ENCODE results near the gene WDSUB1. TPM values are rescaled to one million over a fixed set of nuclear protein-coding genes. Genes with fewer than 3 reads are reported as not detected.
A peak's percentile ranks its signal among the peaks of the same experiment; 100 is the strongest.

WDSUB1 gene
- total RNA-seq, 4 donors from 2014 or later = 3.8 to 9.4 (median 5.5) TPM

DNA sequence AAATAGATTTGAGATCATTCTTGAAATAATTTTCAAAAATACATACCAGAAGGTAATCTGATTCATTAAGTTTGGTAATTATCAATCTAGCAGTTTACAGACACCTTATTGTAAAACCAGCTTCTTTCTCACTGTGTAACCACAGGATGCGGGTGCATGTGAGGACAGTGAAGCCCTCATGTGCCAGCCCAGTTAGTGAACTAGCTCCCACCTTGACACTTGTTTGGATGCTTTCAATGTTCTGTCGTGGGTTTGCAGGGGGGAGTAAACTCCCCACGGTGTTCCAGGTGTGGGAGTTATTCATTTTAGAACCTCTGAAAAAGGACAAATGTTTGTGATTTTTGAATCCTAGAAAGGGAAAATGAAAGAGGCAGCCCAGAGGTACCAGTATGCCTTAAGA, 59.0 kb downstream of the WDSUB1 start:
- no peak overlapping the region for H3K4me3 ChIP-seq
- H3K27ac ChIP-seq = no peak overlapping the region
- no peak for TF ChIP-seq POLR2AphosphoS5 (IDR thresholded peaks at IDR 0.05)
- no peak for TF ChIP-seq EP300 (IDR thresholded peaks at IDR 0.05)
- TF ChIP-seq, protein P1, sequence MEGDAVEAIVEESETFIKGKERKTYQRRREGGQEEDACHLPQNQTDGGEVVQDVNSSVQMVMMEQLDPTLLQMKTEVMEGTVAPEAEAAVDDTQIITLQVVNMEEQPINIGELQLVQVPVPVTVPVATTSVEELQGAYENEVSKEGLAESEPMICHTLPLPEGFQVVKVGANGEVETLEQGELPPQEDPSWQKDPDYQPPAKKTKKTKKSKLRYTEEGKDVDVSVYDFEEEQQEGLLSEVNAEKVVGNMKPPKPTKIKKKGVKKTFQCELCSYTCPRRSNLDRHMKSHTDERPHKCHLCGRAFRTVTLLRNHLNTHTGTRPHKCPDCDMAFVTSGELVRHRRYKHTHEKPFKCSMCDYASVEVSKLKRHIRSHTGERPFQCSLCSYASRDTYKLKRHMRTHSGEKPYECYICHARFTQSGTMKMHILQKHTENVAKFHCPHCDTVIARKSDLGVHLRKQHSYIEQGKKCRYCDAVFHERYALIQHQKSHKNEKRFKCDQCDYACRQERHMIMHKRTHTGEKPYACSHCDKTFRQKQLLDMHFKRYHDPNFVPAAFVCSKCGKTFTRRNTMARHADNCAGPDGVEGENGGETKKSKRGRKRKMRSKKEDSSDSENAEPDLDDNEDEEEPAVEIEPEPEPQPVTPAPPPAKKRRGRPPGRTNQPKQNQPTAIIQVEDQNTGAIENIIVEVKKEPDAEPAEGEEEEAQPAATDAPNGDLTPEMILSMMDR (IDR thresholded peaks at IDR 0.05) = no peak
- no peak for TF ChIP-seq POLR2A (IDR thresholded peaks at IDR 0.05)
- no peak for DNase-seq (ENCODE audit: low spot score in 2 of 2)
- peaks cover 65% of the 10 kb centered on the region for H3K36me3 ChIP-seq
- no peaks in the 10 kb centered on the region for H3K4me1 ChIP-seq
- H3K27me3 ChIP-seq = no peaks in the 10 kb centered on the region
- 65% methylated on average over 3 of the region's 3 CpGs for WGBS
- H3K9me3 ChIP-seq = no peaks in the 10 kb centered on the region

GRCh38 chr2:159226608-159227385, 59.7 kb downstream of the WDSUB1 start:
- Histone ChIP-seq H3K36me3 (peaks cover 71% of the 10 kb centered on the region), H3K9me3 (no peaks in the 10 kb centered on the region), H3K4me1 (no peaks in the 10 kb centered on the region), H3K4me3 (no peak overlapping the region), H3K27me3 (no peaks in the 10 kb centered on the region), H3K27ac (no peak overlapping the region)
- no peak for TF ChIP-seq POLR2A (IDR thresholded peaks at IDR 0.05)
- TF ChIP-seq POLR2AphosphoS5 (IDR thresholded peaks at IDR 0.05) = no peak
- no peak for DNase-seq (ENCODE audit: low spot score in 2 of 2)

GRCh38 chr2:159226059-159226461, 60.4 kb downstream of the WDSUB1 start:
- TF ChIP-seq POLR2AphosphoS5 (IDR thresholded peaks at IDR 0.05) (no peak), POLR2A (IDR thresholded peaks at IDR 0.05) (no peak), EP300 (IDR thresholded peaks at IDR 0.05) (no peak)
- TF ChIP-seq, protein P1 (IDR thresholded peaks at IDR 0.05) = no peak
- Histone ChIP-seq H3K27me3 (no peaks in the 10 kb centered on the region), H3K36me3 (peaks cover 71% of the 10 kb centered on the region), H3K4me3 (no peak overlapping the region), H3K4me1 (no peaks in the 10 kb centered on the region), H3K27ac (peak overlapping the region; percentile 10), H3K9me3 (no peaks in the 10 kb centered on the region)
- WGBS = 56% methylated on average over 5 of the region's 5 CpGs
- no peak for DNase-seq (ENCODE audit: low spot score in 2 of 2)

DNA sequence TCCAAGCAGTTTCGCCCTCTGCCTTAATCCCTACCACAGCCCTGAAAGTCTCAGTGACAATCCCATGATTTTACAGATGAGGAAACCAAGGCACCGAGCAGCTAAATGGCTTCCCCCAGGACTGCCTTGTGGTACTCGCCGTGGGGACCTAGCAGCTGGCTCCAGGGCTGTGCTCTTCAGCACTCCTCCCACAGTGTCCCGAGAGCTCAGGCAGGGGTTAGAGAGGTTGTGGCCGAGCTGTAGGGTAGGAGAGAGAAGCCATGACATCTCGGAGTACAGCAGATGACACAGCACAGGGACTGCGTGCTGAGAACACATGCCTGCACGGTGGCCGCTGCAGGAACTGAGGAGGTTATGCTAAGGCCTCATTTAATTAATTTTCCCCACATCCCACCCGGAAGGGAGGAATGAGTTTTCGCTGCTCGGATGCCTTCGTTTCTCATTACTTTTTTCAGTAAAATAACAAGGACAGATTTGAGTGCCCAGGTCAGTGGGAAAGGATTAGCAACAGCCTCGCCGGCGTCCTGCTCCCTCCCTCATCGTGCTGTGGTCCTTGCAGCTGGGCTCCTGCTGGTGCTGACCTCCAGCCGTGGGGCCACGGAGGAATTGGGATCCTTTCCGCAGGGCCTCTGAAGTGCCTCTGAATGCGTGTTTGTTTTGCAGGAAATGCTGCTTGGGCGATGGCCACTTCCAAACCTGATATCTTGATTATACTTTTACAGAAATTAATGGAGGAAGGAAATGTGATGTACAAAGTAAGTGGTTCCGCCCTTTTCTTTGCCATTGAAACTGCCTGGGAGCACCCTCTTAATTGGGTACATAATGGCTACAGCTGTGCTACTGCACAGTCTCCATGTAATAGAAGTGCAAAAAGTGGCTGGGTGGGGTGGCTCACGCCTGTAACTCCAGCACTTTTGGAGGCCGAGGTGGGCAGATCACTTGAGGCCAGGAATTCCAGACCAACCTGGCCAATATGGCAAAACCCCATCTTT, 61.2 kb downstream of the WDSUB1 start:
- Histone ChIP-seq H3K4me1 (no peaks in the 10 kb centered on the region), H3K9me3 (no peaks in the 10 kb centered on the region), H3K27me3 (no peaks in the 10 kb centered on the region), H3K4me3 (no peak overlapping the region), H3K27ac (peak overlapping the region; percentile 10), H3K36me3 (peaks cover 68% of the 10 kb centered on the region)
- no peak for TF ChIP-seq EP300 (IDR thresholded peaks at IDR 0.05)
- TF ChIP-seq POLR2AphosphoS5 (IDR thresholded peaks at IDR 0.05) = no peak
- TF ChIP-seq, protein P1 (IDR thresholded peaks at IDR 0.05) = no peak
- TF ChIP-seq POLR2A (IDR thresholded peaks at IDR 0.05) = no peak
- no peak for DNase-seq (ENCODE audit: low spot score in 2 of 2)
- 85% methylated on average over 26 of the region's 26 CpGs for WGBS

DNA sequence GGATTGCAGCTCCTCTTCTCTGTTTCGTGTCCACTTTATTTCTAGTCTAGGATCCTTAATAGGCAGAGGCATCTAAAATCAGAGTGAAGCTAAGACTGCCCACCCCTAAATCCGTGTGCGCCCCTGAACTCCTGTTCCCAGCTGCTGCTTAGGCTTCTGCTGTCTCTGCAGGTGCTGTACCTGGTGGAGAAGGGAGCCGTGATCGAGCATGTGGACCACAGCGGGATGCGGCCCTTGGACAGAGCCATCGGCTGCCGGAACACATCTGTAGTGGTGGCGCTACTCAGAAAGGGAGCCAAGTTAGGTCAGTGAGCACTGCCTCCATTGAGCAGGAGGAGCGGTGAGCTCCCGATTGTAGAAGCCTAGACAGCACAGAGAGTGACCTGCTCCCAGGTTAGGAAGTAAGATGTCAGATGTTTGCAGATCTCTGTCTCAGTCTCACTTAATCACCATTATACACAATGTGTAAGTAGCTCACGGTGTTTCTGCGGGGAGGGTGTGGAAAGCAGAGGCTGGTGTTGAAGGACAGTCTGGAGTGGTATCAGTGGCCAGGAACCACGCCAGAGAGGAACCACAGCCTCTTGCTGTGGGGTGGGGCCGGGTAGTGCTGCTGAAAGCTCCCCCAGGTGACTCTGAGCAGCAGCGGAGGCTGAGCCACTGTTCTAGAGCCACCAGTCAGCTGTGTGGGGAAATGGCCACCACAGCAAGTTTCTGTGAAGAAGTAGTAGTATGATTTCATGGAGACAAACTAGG, 62.3 kb downstream of the WDSUB1 start:
- Histone ChIP-seq H3K27ac (no peak overlapping the region), H3K36me3 (peaks cover 68% of the 10 kb centered on the region)
- DNase-seq (ENCODE audit: low spot score in 2 of 2) = no peak

More for the DNA sequence above, 62.3 kb downstream of the WDSUB1 start:
- Histone ChIP-seq H3K9me3 (no peaks in the 10 kb centered on the region), H3K4me1 (no peaks in the 10 kb centered on the region), H3K27me3 (no peaks in the 10 kb centered on the region), H3K4me3 (no peak overlapping the region)
- no peak for TF ChIP-seq POLR2A (IDR thresholded peaks at IDR 0.05)
- TF ChIP-seq EP300 (IDR thresholded peaks at IDR 0.05) = no peak
- TF ChIP-seq, protein P1 (IDR thresholded peaks at IDR 0.05) = no peak
- TF ChIP-seq POLR2AphosphoS5 (IDR thresholded peaks at IDR 0.05) = no peak
- WGBS = 96% methylated on average over 17 of the region's 17 CpGs
